ENCODE data around the gene ACP1.

The ACP1 gene

DNA sequence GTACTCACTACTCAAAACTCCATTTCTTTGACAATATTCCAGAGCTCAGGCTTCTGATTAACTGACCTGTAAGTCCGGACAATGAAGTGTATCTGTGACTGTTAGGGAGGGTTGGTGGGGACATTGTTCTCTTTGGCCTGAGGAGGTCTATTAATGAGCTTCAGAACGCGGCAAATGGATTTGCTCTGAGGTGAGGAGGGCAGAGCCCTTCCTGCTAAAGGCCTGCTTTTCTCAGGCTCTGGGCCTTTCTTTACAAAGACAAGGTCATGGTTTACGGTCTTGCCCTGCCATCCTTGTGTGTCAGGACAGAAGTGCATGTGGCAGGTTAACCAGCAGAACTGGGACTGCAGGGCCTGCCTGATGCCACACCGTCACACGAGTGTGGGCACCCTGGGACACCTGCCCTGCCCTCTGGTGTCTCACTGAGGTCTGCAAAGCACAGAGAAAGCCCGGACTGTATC is 15.9 kb downstream of the ACP1 start:
- DNase-seq (ENCODE audit: low read depth, low spot score) = no peak
- CTCF ChIA-PET = no interaction called here
- H3K4me3 ChIP-seq (ENCODE audit: low read depth, low read length) = no peak overlapping the region
- no peak for TF ChIP-seq CTCF (IDR thresholded peaks at IDR 0.05; ENCODE audit: insufficient read depth, low read length, missing control alignments)
- POLR2A ChIA-PET = no interaction called here

DNA sequence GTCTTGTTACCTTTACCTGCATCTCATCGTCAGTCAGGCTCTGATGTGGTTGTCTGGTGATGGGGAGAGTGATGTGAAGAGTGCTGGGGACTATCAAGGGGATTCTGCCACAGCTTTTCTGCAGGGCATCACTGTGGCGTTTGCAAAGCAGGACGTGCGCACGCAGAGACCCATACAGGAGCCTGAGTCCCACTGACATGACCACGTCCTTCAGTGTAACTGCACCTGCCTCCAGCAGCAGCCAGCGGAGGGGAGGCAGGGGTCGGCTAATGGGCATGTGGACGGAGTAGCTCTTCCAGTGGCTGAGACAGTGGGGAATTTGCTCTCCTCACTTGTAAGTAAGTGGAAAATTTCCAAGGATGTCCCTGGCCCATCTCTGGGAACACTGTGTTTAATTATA is 16.6 kb downstream of the ACP1 start:
- no peak for TF ChIP-seq CTCF (IDR thresholded peaks at IDR 0.05; ENCODE audit: insufficient read depth, low read length, missing control alignments)
- ChIA-PET CTCF (interaction anchor here (0.6 to 1.0 kb wide), 2 partner anchors 9 to 38 kb away, joined by 3 to 6 read pairs; no protein-coding TSS in a partner anchor), POLR2A (no interaction called here)
- no peak for DNase-seq (ENCODE audit: low read depth, low spot score)
- H3K4me3 ChIP-seq (ENCODE audit: low read depth, low read length) = no peak overlapping the region

DNA sequence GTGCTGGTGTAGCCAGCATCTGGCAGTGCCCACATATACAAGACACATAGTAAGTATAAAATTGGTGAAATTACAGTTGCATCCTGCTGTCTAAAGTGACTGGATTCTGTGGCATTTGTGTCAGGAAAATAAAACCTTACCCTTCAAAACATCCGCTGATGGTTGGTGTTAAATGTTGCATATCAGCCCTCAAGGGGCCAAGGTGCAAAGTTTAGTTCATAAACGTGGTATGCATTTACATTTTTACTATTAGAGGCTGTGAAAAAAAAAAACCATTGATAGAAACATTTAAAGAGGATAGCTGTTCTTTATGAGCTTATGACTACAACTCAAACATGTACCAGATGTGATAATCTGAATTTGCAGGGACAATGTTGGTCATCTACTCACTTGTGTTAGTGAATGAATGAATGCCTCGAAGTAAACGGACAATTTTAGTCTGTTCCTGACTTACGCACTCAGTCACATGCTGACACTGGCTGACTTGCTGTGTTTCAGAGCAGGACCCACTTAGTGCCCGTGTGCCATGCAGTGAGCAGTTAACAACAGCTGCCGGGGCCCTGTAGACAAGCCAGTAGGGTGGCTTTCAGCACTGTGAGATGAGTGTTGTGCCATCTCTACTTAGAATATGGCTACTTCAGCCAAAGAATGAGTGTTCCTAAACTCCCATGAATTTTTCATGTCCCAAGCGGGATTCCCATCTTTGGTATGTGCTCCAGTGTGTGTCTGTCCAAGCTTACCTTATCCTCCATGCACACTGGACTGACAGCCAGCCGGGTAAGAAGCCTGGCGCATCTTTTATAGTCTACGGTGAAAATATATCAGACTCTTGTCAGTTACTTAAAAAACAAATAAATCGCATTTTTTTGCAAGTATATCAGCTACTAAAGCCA is 17.9 kb downstream of the ACP1 start:
- no peak for TF ChIP-seq CTCF (IDR thresholded peaks at IDR 0.05; ENCODE audit: insufficient read depth, low read length, missing control alignments)
- ChIA-PET POLR2A (no interaction called here), CTCF (interaction anchor here (1.0 to 9.3 kb wide), 2 partner anchors 8 to 34 kb away, joined by 6 to 99 read pairs; no protein-coding TSS in a partner anchor)
- H3K4me3 ChIP-seq (ENCODE audit: low read depth, low read length) = no peak overlapping the region
- no peak for DNase-seq (ENCODE audit: low read depth, low spot score)

DNA sequence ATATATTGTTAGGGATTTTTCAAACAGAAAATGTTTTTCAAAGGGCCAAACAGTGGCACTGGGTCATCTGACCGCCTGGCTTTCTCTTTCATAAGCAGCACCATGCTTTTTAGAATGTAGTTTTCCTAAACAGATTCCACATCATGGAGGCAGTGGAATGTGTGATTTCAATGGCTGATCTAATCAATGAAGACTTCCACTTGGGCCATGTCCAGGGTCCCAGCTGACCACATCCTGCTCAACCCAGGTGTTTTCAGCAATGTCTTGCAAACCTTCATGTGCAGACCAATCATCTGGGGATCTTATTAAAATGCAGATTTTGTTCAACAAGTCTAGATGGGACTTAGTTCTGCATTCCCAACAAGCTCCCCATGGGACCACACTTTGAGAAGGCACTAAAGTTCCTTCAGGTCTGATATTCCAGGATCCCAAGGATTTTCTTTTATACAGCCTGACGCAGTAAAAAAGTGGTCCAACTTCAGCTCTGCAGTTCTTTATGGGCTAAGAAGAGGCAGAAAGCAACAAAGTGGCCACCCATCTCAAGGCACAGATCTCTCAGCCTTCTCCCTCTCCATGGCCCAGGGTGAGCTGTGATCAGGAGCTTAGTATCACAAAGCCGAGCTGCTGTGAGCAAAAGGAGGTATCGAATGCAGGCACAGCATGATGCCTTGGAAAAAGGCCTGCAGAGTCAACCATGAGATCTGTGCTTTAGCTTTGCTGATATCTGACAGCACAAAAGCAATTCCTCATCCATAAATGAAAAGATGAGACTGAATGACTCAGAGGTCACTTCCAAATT is 19.4 kb downstream of the ACP1 start:
- H3K4me3 ChIP-seq (ENCODE audit: low read depth, low read length) = no peak overlapping the region
- ChIA-PET CTCF (interaction anchor here (0.9 to 9.3 kb wide), 2 partner anchors 13 to 36 kb away, joined by 3 to 99 read pairs; no protein-coding TSS in a partner anchor), POLR2A (no interaction called here)
- DNase-seq (ENCODE audit: low read depth, low spot score) = no peak
- no peak for TF ChIP-seq CTCF (IDR thresholded peaks at IDR 0.05; ENCODE audit: insufficient read depth, low read length, missing control alignments)

- ChIA-PET POLR2A (no interaction called here), CTCF (interaction anchor here (0.8 to 9.3 kb wide), 3 partner anchors 10 to 37 kb away, joined by 3 to 99 read pairs (median 3); no protein-coding TSS in a partner anchor)
- TF ChIP-seq CTCF (IDR thresholded peaks at IDR 0.05; ENCODE audit: insufficient read depth, low read length, missing control alignments) = no peak
Measured at GRCh38 chr2:284896-285492, 20.2 kb downstream of the ACP1 start.

More at GRCh38 chr2:284896-285492, 20.2 kb downstream of the ACP1 start:
- no peak for DNase-seq (ENCODE audit: low read depth, low spot score)
- H3K4me3 ChIP-seq (ENCODE audit: low read depth, low read length) = no peak overlapping the region
